Subcutaneous abdominal adipose tissue (tissue), 5 donors: ENCODE measurements around the gene SLC6A20.

Experiments
- H3K27ac ChIP-seq: one replicate; pipeline ENCODE4 v1.7.0; 2013; ENCODE audit warnings: low read depth, mild to moderate bottlenecking, inconsistent platforms, low read length, moderate library complexity
- H3K27me3 ChIP-seq, 5 donors: one replicate each; pipeline ENCODE4 v1.7.0; 2013; ENCODE audit warnings: low read length in 5 of 5, inconsistent platforms in 1 of 5; ENCODE audit not compliant: control insufficient read depth in 5 of 5, insufficient read depth in 4 of 5
- H3K36me3 ChIP-seq, 5 donors: one replicate each; pipeline ENCODE4 v1.7.0; 2013; ENCODE audit warnings: low read length in 5 of 5; ENCODE audit not compliant: control insufficient read depth in 5 of 5, insufficient read depth in 5 of 5
- H3K4me1 ChIP-seq, 5 donors: one replicate each; pipeline ENCODE4 v1.7.0; 2013; ENCODE audit warnings: low read length in 5 of 5, mild to moderate bottlenecking in 3 of 5, moderate library complexity in 1 of 5; ENCODE audit not compliant: control insufficient read depth in 5 of 5, insufficient read depth in 5 of 5
- H3K4me3 ChIP-seq, 5 donors: one replicate each; pipeline ENCODE4 v1.7.0; 2013; ENCODE audit warnings: low read length in 5 of 5, low read depth in 1 of 5
- H3K9ac ChIP-seq, 5 donors: one replicate each; pipeline ENCODE4 v1.7.0; 2013; ENCODE audit warnings: low read length in 5 of 5, mild to moderate bottlenecking in 4 of 5, moderate library complexity in 3 of 5
- H3K9me3 ChIP-seq, 5 donors: one replicate each; pipeline ENCODE4 v1.7.0; 2013; ENCODE audit warnings: low read length in 5 of 5; ENCODE audit not compliant: control insufficient read depth in 5 of 5
- donor health status: healthy.
- donor health status: healthy.
- donor health status: healthy.
- donor health status: healthy.
- donor health status: healthy.

The SLC6A20 gene

DNA sequence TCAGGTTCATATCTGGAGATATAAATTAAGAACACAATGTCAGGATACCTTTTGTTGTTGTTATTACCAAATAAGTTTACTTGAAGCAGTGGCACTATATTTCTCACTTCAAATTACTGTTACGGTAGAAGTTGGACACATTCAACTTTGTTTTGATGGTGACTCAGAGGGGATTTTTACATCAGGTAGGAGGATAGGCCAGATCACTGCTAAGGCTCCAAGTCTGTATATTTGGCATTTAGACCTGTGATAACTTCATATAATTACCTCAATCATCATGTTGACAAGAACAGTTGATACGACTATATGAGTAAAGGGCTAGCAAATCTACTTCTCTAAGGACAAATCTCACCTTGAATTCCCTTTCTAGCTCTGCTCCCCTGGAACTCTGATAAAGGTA, 30.0 kb upstream of the SLC6A20 start:
- H3K27me3 ChIP-seq, result no peaks in the 10 kb centered on the region
- H3K36me3 ChIP-seq, result peaks cover 50 to 64% (median 53%) of the 10 kb centered on the region in 5 donors
- H3K27ac ChIP-seq, result no peak overlapping the region
- no peak overlapping the region for H3K4me3 ChIP-seq
- no peaks in the 10 kb centered on the region for H3K9me3 ChIP-seq
- no peak overlapping the region for H3K9ac ChIP-seq
- H3K4me1 ChIP-seq, result no peaks in the 10 kb centered on the region

DNA sequence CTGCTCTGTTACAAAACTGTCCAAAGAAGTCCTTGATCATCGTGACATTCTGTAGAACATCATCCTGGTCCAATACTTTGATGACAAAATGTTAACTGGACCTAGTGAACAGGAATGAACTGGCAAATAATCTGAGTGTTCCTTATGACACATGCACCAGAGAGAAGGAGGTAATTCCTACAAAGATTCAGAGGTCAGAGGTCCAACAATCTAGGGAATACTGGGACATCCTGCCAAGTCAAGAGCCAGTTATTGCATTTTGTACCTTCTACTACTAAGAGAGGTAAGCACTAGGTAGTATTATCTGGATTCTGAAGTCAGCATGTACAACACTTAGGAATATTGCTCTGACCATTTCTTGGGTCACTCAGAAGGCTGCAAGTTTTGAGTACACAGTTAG, 24.8 kb upstream of the SLC6A20 start:
- Histone ChIP-seq H3K9me3 (peaks cover 0 to 11% (median 0%) of the 10 kb centered on the region in 5 donors), H3K9ac (no peak overlapping the region), H3K27ac (no peak overlapping the region), H3K4me3 (no peak overlapping the region), H3K27me3 (no peaks in the 10 kb centered on the region), H3K36me3 (peaks cover 23 to 34% (median 25%) of the 10 kb centered on the region in 5 donors), H3K4me1 (peaks cover 0 to 6% (median 0%) of the 10 kb centered on the region in 5 donors)

DNA sequence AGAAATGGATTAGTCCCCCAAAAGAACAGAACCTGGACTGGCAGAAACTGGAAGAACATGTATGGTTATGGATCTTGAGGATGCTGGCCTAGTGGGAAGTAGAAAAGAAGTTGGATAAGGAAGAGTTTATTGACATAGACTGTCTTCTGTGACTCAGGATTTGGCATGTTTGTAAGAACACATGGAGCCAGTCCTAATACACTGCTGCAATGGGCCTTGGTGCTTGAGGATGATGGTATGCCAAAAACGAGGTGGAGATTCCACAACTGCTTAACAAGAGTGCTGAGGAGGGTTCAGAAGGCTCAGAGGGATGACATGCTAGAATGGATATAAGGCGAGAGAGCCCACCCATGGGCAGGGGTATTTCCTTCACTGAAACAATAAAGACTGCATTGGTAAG, 23.2 kb upstream of the SLC6A20 start:
- Histone ChIP-seq H3K9me3 (peaks cover 0 to 11% (median 3%) of the 10 kb centered on the region in 5 donors), H3K9ac (no peak overlapping the region), H3K36me3 (peaks cover 13 to 28% (median 18%) of the 10 kb centered on the region in 5 donors), H3K27ac (no peak overlapping the region), H3K4me3 (no peak overlapping the region), H3K27me3 (no peaks in the 10 kb centered on the region), H3K4me1 (peaks cover 0 to 6% (median 0%) of the 10 kb centered on the region in 5 donors)

DNA sequence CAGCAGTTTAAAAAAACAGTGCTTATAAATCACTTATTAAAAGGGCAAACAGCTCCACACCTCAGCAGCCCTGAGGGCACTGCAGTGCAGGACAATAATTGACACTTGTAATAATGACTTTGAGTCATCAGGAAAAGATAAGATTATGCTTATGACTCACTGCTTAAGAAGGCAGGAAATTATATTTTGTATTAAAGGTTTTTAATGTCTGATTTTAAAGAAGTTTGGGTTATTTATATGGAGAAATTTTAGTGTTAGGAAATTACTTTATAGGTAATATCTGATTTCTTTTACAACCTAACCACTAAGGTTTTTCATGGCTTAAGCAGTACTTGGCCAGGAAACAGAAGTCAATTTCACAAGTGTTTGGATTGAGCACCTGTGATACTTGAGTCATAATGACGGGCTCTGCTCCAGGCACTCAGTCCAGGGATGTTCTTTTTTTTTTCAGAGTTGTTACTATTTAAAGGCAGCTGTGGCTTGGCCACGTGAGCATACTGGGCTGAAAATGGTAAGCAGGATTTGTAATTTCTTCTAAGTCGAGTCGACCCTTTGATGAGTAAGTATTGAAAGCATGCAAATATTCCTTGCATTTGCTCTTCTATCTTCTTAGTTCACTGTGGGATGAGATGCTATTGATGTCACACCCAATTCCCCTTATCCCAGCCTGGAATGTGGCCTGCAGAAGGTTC, 21.6 kb upstream of the SLC6A20 start:
- Histone ChIP-seq H3K27me3 (no peaks in the 10 kb centered on the region), H3K36me3 (peaks cover 5 to 27% (median 16%) of the 10 kb centered on the region in 5 donors), H3K9me3 (peaks cover 0 to 11% (median 3%) of the 10 kb centered on the region in 5 donors), H3K9ac (no peak overlapping the region), H3K4me1 (peaks cover 0 to 6% (median 0%) of the 10 kb centered on the region in 5 donors), H3K4me3 (no peak overlapping the region), H3K27ac (no peak overlapping the region)

DNA sequence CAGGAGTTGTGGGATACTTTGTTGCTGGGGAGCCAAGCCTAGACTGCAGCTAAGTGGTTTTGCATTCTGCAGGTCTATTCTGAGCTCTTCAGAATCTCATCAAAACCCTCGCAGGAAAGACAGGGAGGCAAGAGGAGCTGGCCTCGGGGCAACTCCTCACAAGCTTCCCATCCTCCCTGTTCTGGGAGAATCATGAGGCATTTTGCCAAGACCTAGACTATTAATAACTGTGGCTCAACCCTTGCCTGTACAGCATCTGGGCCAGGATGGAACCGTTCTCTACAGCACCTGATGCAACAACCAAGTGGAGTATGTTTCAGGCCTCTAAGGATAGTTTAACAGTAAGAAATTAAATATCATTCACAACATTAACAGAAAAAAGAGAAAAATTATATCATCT, 20.2 kb upstream of the SLC6A20 start:
- Histone ChIP-seq H3K4me1 (peaks cover 0 to 6% (median 0%) of the 10 kb centered on the region in 5 donors), H3K9ac (no peak overlapping the region), H3K36me3 (peaks cover 3 to 15% (median 9%) of the 10 kb centered on the region in 5 donors), H3K4me3 (no peak overlapping the region), H3K27me3 (no peaks in the 10 kb centered on the region), H3K9me3 (peaks cover 0 to 11% (median 3%) of the 10 kb centered on the region in 5 donors), H3K27ac (no peak overlapping the region)

DNA sequence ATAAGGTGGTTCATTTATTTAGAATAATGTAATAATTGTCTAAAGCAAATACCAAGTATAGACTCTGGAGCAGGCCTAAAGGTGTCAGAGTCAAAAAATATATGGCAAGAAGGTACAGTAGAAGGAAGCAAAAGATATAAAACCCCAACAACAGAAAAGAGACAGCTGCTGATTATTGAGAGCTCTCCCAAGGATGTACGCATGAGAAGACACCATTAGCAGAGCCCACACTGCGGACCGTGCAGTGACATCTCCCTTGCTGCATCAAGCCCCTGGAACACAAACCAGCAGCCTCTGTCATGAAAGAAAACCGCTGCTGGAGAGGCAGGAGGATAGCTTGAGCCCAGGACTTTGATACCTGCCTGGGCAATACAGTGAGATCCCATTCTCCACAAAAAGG, 18.0 kb upstream of the SLC6A20 start:
- H3K9ac ChIP-seq, result no peak overlapping the region
- peaks cover 0 to 6% (median 0%) of the 10 kb centered on the region in 5 donors for H3K4me1 ChIP-seq
- no peak overlapping the region for H3K4me3 ChIP-seq
- H3K27me3 ChIP-seq, result no peaks in the 10 kb centered on the region
- H3K27ac ChIP-seq, result no peak overlapping the region
- peaks cover 0 to 10% (median 3%) of the 10 kb centered on the region in 5 donors for H3K36me3 ChIP-seq
- peaks cover 0 to 11% (median 3%) of the 10 kb centered on the region in 5 donors for H3K9me3 ChIP-seq

DNA sequence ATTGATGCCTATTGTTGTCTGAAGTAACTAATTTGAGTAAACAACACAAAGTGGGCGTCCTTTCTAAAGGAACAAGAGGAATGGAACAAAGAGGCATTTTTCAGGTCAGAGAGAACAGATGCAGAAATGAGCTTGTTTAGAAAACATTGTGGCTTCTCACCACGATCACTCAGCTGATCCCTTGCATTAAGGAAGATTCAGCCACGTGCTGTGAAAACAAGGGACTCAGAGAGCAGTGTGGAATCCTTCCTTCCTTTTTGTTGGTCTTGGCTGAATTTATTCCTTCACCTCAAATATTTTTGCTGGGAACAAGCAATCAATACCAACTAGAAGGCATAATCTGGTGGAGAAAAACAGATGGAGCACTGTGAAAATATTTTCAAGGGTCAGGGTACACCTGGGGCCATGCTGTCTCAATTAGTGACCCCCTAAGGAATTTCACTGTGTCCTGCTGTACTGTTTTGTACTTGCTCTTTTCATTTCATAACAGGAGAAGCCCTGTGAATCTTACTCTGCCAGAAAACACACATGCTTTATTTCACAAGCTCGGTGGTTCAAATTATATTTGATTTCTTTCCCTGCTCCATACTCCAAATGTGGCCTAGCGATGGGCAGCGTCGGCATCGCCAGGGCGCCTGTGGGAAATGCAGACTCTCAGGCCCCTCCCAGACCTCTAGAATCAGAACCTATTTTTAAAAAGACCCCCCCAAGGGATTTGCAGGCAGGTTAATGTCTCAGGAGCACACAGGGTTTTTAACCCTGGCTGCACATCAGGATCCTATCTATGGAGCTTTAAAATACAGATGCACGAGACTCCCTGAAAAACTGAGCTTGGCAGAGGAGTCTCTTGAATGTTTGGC, 11.6 kb upstream of the SLC6A20 start:
- H3K27ac ChIP-seq, result no peak overlapping the region
- no peaks in the 10 kb centered on the region for H3K9me3 ChIP-seq
- H3K9ac ChIP-seq, result no peak overlapping the region
- H3K27me3 ChIP-seq, result no peaks in the 10 kb centered on the region
- no peak overlapping the region for H3K4me3 ChIP-seq
- no peaks in the 10 kb centered on the region for H3K4me1 ChIP-seq
- H3K36me3 ChIP-seq, result no peaks in the 10 kb centered on the region

DNA sequence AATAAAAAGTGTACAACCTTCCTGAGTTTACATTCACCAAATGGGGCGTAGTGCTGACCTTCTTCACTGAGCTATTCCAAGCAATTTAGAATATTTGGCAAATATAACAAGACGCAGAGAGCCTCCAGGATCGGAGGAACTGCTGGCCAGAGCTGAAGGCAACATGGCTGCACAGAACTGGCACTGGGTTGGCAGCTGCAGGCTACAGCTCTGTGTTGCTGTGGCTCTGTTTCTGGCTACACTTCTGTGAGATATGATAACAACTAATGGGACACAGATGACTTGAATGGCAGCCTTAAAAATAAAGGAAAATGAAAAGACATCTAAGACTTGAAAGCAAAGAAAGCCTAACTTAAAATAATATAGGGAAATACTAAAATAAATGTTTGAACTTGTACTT, 10.8 kb upstream of the SLC6A20 start:
- Histone ChIP-seq H3K27me3 (no peaks in the 10 kb centered on the region), H3K4me3 (no peak overlapping the region), H3K9ac (no peak overlapping the region), H3K4me1 (no peaks in the 10 kb centered on the region), H3K36me3 (no peaks in the 10 kb centered on the region), H3K27ac (no peak overlapping the region), H3K9me3 (no peaks in the 10 kb centered on the region)

DNA sequence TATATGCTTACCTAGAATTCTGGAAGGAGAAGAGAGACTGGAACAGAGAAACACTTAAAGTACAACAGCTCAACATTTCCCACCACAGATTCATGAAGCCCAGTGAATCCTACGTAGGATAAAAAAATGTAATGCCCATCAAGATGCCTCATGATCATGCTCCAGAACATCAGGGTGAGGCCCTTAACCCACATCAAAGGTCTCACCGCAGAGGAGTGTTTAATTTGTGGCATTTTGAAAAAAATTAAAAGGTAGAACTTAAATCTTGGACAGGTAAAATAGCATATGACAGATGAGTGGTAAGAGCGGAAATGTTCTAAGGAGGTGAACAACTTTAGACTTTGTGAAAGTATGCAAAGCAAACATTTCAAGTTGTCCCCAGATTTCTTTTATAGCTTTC, 9.7 kb upstream of the SLC6A20 start:
- no peaks in the 10 kb centered on the region for H3K36me3 ChIP-seq
- no peaks in the 10 kb centered on the region for H3K4me1 ChIP-seq
- no peaks in the 10 kb centered on the region for H3K27me3 ChIP-seq
- H3K4me3 ChIP-seq, result no peak overlapping the region
- H3K9ac ChIP-seq, result no peak overlapping the region
- H3K9me3 ChIP-seq, result no peaks in the 10 kb centered on the region
- H3K27ac ChIP-seq, result no peak overlapping the region
